Endothelial cell (in vitro differentiated cells): ENCODE data around the gene RPTOR. TPM values are rescaled to one million over a fixed set of nuclear protein-coding genes. Genes with fewer than 3 reads are reported as not detected.
A peak's percentile ranks its signal among the peaks of the same experiment; 100 is the strongest.

Source experiments
- DNase-seq: peaks from one replicate; pipeline ENCODE4 v3.0.0; 2021; ENCODE audit warnings: low spot score
- H3K27ac Mint-ChIP-seq: one replicate; pipeline ENCODE4 v1.8.0; 2021; ENCODE audit warnings: mixed read lengths, inconsistent platforms; ENCODE audit not compliant: unreplicated experiment
- H3K27me3 Mint-ChIP-seq: one replicate; pipeline ENCODE4 v1.8.0; 2021; ENCODE audit warnings: mild to moderate bottlenecking, moderate library complexity, mixed read lengths, inconsistent platforms; ENCODE audit not compliant: unreplicated experiment
- H3K36me3 Mint-ChIP-seq: one replicate; pipeline ENCODE4 v1.8.0; 2021; ENCODE audit warnings: mild to moderate bottlenecking, low read depth, mixed read lengths, inconsistent platforms; ENCODE audit not compliant: unreplicated experiment
- H3K4me1 Mint-ChIP-seq: one replicate; pipeline ENCODE4 v1.8.0; 2021; ENCODE audit warnings: mild to moderate bottlenecking, mixed read lengths, inconsistent platforms; ENCODE audit not compliant: unreplicated experiment
- H3K4me3 Mint-ChIP-seq: one replicate; pipeline ENCODE4 v1.8.0; 2021; ENCODE audit warnings: mild to moderate bottlenecking, mixed read lengths, inconsistent platforms; ENCODE audit not compliant: unreplicated experiment
- H3K9me3 Mint-ChIP-seq: one replicate; pipeline ENCODE4 v1.8.0; 2021; ENCODE audit warnings: mixed read lengths, inconsistent platforms; ENCODE audit not compliant: unreplicated experiment
- total RNA-seq: library from RNA; stranded (reverse); fragmentation: NEBNext Ultra II Directional; extraction: Animal tissue kit (Norgen Biotek cat#: 25700); gene quantifications from one replicate; pipeline ENCODE4 v1.2.1, GENCODE V29; 2021; ENCODE audit not compliant: unreplicated experiment
- TF ChIP-seq, protein P1 (sequence below): fragments of 200-600 bp; sonication (generic); IDR thresholded peaks from one replicate; pipeline ENCODE4 v1.5.0; 2021; ENCODE audit warnings: antibody characterized with exemption; ENCODE audit not compliant: unreplicated experiment

The RPTOR gene
- total RNA-seq, 1 donor from 2014 or later: 36.7 TPM

GRCh38 chr17:80829166-80829813 lies 284.7 kb downstream of the RPTOR start:
- no peaks in the 10 kb centered on the region for H3K9me3 Mint-ChIP-seq
- no peak for DNase-seq
- TF ChIP-seq, protein P1, sequence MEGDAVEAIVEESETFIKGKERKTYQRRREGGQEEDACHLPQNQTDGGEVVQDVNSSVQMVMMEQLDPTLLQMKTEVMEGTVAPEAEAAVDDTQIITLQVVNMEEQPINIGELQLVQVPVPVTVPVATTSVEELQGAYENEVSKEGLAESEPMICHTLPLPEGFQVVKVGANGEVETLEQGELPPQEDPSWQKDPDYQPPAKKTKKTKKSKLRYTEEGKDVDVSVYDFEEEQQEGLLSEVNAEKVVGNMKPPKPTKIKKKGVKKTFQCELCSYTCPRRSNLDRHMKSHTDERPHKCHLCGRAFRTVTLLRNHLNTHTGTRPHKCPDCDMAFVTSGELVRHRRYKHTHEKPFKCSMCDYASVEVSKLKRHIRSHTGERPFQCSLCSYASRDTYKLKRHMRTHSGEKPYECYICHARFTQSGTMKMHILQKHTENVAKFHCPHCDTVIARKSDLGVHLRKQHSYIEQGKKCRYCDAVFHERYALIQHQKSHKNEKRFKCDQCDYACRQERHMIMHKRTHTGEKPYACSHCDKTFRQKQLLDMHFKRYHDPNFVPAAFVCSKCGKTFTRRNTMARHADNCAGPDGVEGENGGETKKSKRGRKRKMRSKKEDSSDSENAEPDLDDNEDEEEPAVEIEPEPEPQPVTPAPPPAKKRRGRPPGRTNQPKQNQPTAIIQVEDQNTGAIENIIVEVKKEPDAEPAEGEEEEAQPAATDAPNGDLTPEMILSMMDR: no peak
- peak overlapping the region; percentile 52 for H3K27ac Mint-ChIP-seq
- H3K27me3 Mint-ChIP-seq: peaks cover 2% of the 10 kb centered on the region
- H3K4me1 Mint-ChIP-seq: peaks cover 7% of the 10 kb centered on the region
- peak overlapping the region; percentile 31 for H3K4me3 Mint-ChIP-seq
- no peaks in the 10 kb centered on the region for H3K36me3 Mint-ChIP-seq

GRCh38 chr17:80830020-80830780 lies 285.6 kb downstream of the RPTOR start:
- peak overlapping the region; percentile 31 for H3K4me3 Mint-ChIP-seq
- TF ChIP-seq, protein P1: no peak
- H3K9me3 Mint-ChIP-seq: no peaks in the 10 kb centered on the region
- no peak overlapping the region for H3K27ac Mint-ChIP-seq
- no peak for DNase-seq
- peaks cover 2% of the 10 kb centered on the region for H3K27me3 Mint-ChIP-seq
- H3K36me3 Mint-ChIP-seq: no peaks in the 10 kb centered on the region
- peaks cover 7% of the 10 kb centered on the region for H3K4me1 Mint-ChIP-seq

DNA sequence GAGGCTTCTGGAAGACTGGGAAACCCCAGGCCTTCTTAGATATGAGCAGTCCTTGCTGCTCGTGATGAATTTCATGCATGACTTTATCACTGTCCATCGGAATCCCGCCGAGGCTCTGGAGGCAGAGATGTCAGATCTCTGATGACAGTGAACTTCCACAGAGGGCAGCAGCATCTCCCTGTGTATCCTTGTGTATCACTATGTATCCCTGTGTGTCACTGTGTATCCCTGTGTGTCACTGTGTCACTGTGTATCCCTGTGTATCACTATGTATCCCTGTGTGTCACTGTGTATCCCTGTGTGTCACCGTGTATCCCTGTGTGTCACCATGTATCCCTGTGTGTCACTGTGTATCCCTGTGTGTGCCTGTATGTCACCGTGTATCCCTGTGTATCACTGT lies 286.9 kb downstream of the RPTOR start:
- no peaks in the 10 kb centered on the region for H3K9me3 Mint-ChIP-seq
- no peak overlapping the region for H3K27ac Mint-ChIP-seq
- TF ChIP-seq, protein P1: no peak
- H3K4me1 Mint-ChIP-seq: peaks cover 7% of the 10 kb centered on the region
- H3K4me3 Mint-ChIP-seq: no peak overlapping the region
- DNase-seq: no peak
- peaks cover 2% of the 10 kb centered on the region for H3K27me3 Mint-ChIP-seq
- H3K36me3 Mint-ChIP-seq: no peaks in the 10 kb centered on the region

DNA sequence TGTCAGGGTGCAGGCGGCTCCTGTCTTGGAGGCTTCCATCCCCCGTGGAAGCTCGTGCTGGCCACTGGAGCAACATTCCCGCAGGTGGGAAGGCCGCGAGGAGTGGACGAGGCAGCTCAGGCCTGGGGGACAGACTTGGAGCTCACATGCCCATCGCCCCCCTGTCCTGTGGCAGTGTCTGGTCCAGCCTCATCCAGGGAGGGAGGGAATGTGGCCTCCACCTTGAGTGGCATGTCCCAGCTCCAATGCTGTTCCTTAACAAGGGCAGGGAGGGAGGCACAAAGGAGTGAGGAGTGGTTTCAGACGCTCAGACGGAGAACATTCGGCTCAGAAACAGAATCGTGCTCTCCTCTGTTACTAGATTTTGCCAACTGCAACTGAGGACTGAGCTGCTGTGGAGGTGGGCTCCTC lies 287.6 kb downstream of the RPTOR start:
- Mint-ChIP-seq H3K4me1 (peaks cover 7% of the 10 kb centered on the region), H3K36me3 (no peaks in the 10 kb centered on the region), H3K27me3 (peaks cover 2% of the 10 kb centered on the region), H3K9me3 (no peaks in the 10 kb centered on the region), H3K4me3 (peak overlapping the region; percentile 76), H3K27ac (peak overlapping the region; percentile 95)
- TF ChIP-seq, protein P1: no peak
- DNase-seq: peak; percentile 17
